Upper lobe of left lung (tissue), 6 donors: ENCODE data around the gene TACC2. TPM values are rescaled to one million over a fixed set of nuclear protein-coding genes. Genes with fewer than 3 reads are reported as not detected.
A peak's percentile ranks its signal among the peaks of the same experiment; 100 is the strongest.
"Not testable (repeated sequence)": the region's sequence is repeated elsewhere in the genome, so short reads cannot be mapped to it uniquely, and the experiment has no call there.

Experiments
- ATAC-seq, 2 donors: fragments of 200-7000 bp; cut with Tn5 transposase; one replicate each; pipeline ENCODE4 v1.9.1; 2022; ENCODE audit warnings: mild to moderate bottlenecking in 2 of 2, moderate library complexity in 2 of 2; ENCODE audit not compliant: low FRiP score in 2 of 2
- DNase-seq, 2 donors: peaks; one replicate each; pipeline ENCODE4 v3.0.0-alpha.2; 2019 to 2020
- H3K27ac ChIP-seq, 4 donors: fragments of 200-600 bp; sonication (generic); one replicate each; pipeline ENCODE4 v1.5.1; 2016 to 2019
- H3K27me3 ChIP-seq, 4 donors: fragments of 200-600 bp; sonication (generic); one replicate each; pipeline ENCODE4 v1.5.1; 2017 to 2019
- H3K36me3 ChIP-seq, 4 donors: fragments of 200-600 bp; sonication (generic); one replicate each; pipeline ENCODE4 v1.5.1; 2016 to 2019
- H3K4me1 ChIP-seq, 4 donors: fragments of 200-600 bp; sonication (generic); one replicate each; pipeline ENCODE4 v1.5.1; 2018 to 2019
- H3K4me3 ChIP-seq, 4 donors: fragments of 200-600 bp; sonication (generic); one replicate each; pipeline ENCODE4 v1.5.1; 2017 to 2019; ENCODE audit warnings: mild to moderate bottlenecking in 2 of 4, moderate library complexity in 1 of 4
- H3K9me3 ChIP-seq, 4 donors: fragments of 200-600 bp; sonication (generic); one replicate each; pipeline ENCODE4 v1.5.1; 2018 to 2019
- CTCF ChIP-seq, 6 experiments: fragments of 450-650 bp in 4 of 6; fragments of 200-600 bp in 2 of 6; sonication (generic) in 2 of 6; IDR thresholded peaks; one replicate each; pipeline ENCODE4 v1.5.1; 2016 to 2019; ENCODE audit warnings: antibody characterized with exemption in 6 of 6
- EP300 ChIP-seq, 4 donors: sonication (generic); formaldehyde crosslinking; IDR thresholded peaks; one replicate each; pipeline ENCODE4 v1.5.1; 2017; ENCODE audit warnings: antibody characterized with exemption in 4 of 4, control low read depth in 2 of 4
- POLR2A ChIP-seq, 4 donors: fragments of 450-650 bp; IDR thresholded peaks; one replicate each; pipeline ENCODE4 v1.5.1; 2016 to 2017; ENCODE audit warnings: antibody characterized with exemption in 4 of 4, mild to moderate bottlenecking in 2 of 4
- POLR2AphosphoS5 ChIP-seq, 2 donors: sonication (generic); formaldehyde crosslinking; IDR thresholded peaks; one replicate each; pipeline ENCODE4 v1.5.1; 2017; ENCODE audit warnings: antibody characterized with exemption in 2 of 2
- WGBS, 2 donors: methylation state at CpG; one replicate each; pipeline ENCODE4 v1.1.5; 2017 to 2018; 5-methylcytosine and 5-hydroxymethylcytosine counted together
- total RNA-seq, 6 donors: library from RNA; depleted of rRNA in 4 of 6; stranded (reverse); fragments of >200 nt in 4 of 6; gene quantifications; one replicate each; pipeline versions ENCODE4 v1.1.0 to v1.2.1, GENCODE V29; 2016 to 2021
- donor health status: DM: no; HTN: no; CAD: no; lungs with moderate emphysema.
- donor health status: DM: no; HTN: yes; CAD: no; lungs with severe emphysema.

The TACC2 gene
- total RNA-seq, 6 donors from 2014 or later: 158 to 701 (median 386) TPM

- H3K36me3 ChIP-seq: no peaks in the 10 kb centered on the region
- no peaks in the 10 kb centered on the region for H3K9me3 ChIP-seq
- H3K27ac ChIP-seq: peak overlapping the region in 2 of 4 donors; percentile 2 to 23
- TF ChIP-seq EP300 (IDR thresholded peaks at IDR 0.05) (no peak), POLR2A (IDR thresholded peaks at IDR 0.05) (no peak), POLR2AphosphoS5 (IDR thresholded peaks at IDR 0.05) (no peak), CTCF (IDR thresholded peaks at IDR 0.05) (no peak)
- no peaks in the 10 kb centered on the region for H3K27me3 ChIP-seq
- peaks cover 0 to 6% (median 1%) of the 10 kb centered on the region in 4 donors for H3K4me1 ChIP-seq
- H3K4me3 ChIP-seq: no peak overlapping the region
- no peak for ATAC-seq
- 74 to 78% methylated on average over 11 of the region's 11 CpGs for WGBS, 2 donors
- no peak for DNase-seq
Measured at GRCh38 chr10:122021828-122022227, 32.9 kb downstream of the TACC2 start.

- no peak overlapping the region for H3K4me3 ChIP-seq
- 73 to 85% methylated on average over 4 of the region's 4 CpGs for WGBS, 2 donors
- H3K9me3 ChIP-seq: no peaks in the 10 kb centered on the region
- peak overlapping the region in 1 of 4 donors; percentile 23 for H3K27ac ChIP-seq
- ATAC-seq (no peak), DNase-seq (no peak)
- H3K36me3 ChIP-seq: no peaks in the 10 kb centered on the region
- H3K4me1 ChIP-seq: peaks cover 0 to 6% (median 1%) of the 10 kb centered on the region in 4 donors
- no peaks in the 10 kb centered on the region for H3K27me3 ChIP-seq
- TF ChIP-seq EP300 (IDR thresholded peaks at IDR 0.05) (no peak), CTCF (IDR thresholded peaks at IDR 0.05) (no peak), POLR2AphosphoS5 (IDR thresholded peaks at IDR 0.05) (no peak), POLR2A (IDR thresholded peaks at IDR 0.05) (no peak)
Measured at GRCh38 chr10:122022276-122022675, 33.3 kb downstream of the TACC2 start.

GRCh38 chr10:122023257-122023656 is 34.3 kb downstream of the TACC2 start:
- not testable (repeated sequence) for H3K27me3 ChIP-seq, H3K27ac ChIP-seq

GRCh38 chr10:122029499-122030199 is 40.7 kb downstream of the TACC2 start:
- DNase-seq: peak in 1 of 2 donors; percentile 71

More at GRCh38 chr10:122023257-122023656, 34.3 kb downstream of the TACC2 start:
- H3K36me3 ChIP-seq, DNase-seq, H3K9me3 ChIP-seq, H3K4me3 ChIP-seq, ATAC-seq, H3K4me1 ChIP-seq: not testable (repeated sequence)
- WGBS, 2 donors: 94 to 96% methylated on average over 7 of the region's 7 CpGs

GRCh38 chr10:122030200-122030552 is 41.2 kb downstream of the TACC2 start:
- no peaks in the 10 kb centered on the region for H3K36me3 ChIP-seq
- TF ChIP-seq CTCF (IDR thresholded peaks at IDR 0.05) (no peak), POLR2AphosphoS5 (IDR thresholded peaks at IDR 0.05) (no peak), POLR2A (IDR thresholded peaks at IDR 0.05) (no peak), EP300 (IDR thresholded peaks at IDR 0.05) (no peak)
- no peaks in the 10 kb centered on the region for H3K9me3 ChIP-seq
- 78 to 81% methylated on average over 7 of the region's 7 CpGs for WGBS, 2 donors
- H3K27me3 ChIP-seq: no peaks in the 10 kb centered on the region
- H3K4me3 ChIP-seq: no peak overlapping the region
- peak overlapping the region in 2 of 4 donors; percentile 42 to 57 for H3K27ac ChIP-seq
- DNase-seq: no peak
- peaks cover 0 to 15% (median 6%) of the 10 kb centered on the region in 4 donors for H3K4me1 ChIP-seq
- ATAC-seq: no peak

More at GRCh38 chr10:122029499-122030199, 40.7 kb downstream of the TACC2 start:
- peak; percentile 24 to 42 for ATAC-seq
- peaks cover 0 to 15% (median 6%) of the 10 kb centered on the region in 4 donors for H3K4me1 ChIP-seq
- H3K27me3 ChIP-seq: no peaks in the 10 kb centered on the region
- TF ChIP-seq POLR2AphosphoS5 (IDR thresholded peaks at IDR 0.05) (no peak), POLR2A (IDR thresholded peaks at IDR 0.05) (no peak)
- H3K9me3 ChIP-seq: no peaks in the 10 kb centered on the region
- no peaks in the 10 kb centered on the region for H3K36me3 ChIP-seq
- no peak overlapping the region for H3K4me3 ChIP-seq
- 64 to 68% methylated on average over 8 of the region's 8 CpGs for WGBS, 2 donors
- peak overlapping the region in 2 of 4 donors; percentile 42 to 57 for H3K27ac ChIP-seq
